ENCODE data around the gene FABP1. TPM values are rescaled to one million over a fixed set of nuclear protein-coding genes. Genes with fewer than 3 reads are reported as not detected.

The FABP1 gene
- total RNA-seq, 1 donor = not detected

DNA sequence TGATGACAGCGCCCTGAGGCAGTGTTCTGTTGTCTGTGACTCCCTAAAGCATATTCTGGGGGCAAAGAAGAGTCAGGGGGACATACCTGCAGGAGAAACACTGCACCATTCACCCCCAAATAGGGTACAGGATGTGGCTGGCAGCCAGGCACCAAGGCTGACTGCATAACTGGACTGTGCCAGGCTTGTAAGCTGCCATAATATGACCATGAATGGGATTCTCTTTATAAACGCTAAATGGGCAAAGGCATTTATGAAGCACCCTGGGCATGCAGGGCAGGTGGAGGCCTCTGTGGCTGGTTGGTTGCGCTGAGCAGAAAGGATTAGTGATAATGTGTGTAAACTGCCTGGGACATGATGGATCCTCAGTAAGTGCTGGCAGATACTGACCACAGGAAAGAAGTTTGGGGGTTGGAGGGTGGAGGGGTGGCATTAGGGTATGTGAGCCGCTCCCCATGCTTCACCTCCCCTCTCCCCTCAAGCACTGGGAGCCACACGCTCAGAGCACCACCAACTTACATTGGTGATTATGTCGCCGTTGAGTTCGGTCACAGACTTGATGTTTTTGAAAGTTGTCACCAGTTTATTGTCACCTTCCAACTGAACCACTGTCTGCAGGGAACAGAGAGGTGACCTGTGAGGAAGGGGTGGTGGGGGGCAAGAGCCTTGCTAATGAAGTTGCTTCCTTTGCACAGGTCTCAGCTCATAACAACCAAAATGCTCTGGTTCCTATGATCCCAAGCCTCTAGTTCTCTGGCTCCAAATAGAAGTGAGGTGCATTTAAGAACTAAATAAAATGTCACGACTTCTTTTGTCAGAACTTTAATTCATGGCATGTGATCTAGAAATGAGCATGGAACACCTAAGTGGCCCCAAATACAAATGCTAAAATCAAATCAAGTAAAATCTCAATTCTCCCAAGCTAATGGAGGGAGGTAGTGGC, 3.6 kb downstream of the FABP1 start:
- H3K4me3 ChIP-seq (ENCODE audit: insufficient read depth, low read length) = no peak overlapping the region
- no peaks in the 10 kb centered on the region for H4K20me1 ChIP-seq (ENCODE audit: insufficient read depth, low read length)
- TF ChIP-seq, protein P1, sequence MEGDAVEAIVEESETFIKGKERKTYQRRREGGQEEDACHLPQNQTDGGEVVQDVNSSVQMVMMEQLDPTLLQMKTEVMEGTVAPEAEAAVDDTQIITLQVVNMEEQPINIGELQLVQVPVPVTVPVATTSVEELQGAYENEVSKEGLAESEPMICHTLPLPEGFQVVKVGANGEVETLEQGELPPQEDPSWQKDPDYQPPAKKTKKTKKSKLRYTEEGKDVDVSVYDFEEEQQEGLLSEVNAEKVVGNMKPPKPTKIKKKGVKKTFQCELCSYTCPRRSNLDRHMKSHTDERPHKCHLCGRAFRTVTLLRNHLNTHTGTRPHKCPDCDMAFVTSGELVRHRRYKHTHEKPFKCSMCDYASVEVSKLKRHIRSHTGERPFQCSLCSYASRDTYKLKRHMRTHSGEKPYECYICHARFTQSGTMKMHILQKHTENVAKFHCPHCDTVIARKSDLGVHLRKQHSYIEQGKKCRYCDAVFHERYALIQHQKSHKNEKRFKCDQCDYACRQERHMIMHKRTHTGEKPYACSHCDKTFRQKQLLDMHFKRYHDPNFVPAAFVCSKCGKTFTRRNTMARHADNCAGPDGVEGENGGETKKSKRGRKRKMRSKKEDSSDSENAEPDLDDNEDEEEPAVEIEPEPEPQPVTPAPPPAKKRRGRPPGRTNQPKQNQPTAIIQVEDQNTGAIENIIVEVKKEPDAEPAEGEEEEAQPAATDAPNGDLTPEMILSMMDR (IDR thresholded peaks at IDR 0.05; ENCODE audit: extremely low read depth, low read depth, low read length) = no peak
- H2AFZ ChIP-seq (ENCODE audit: low read length) = no peak overlapping the region
- no peak overlapping the region for H3K4me2 ChIP-seq (ENCODE audit: insufficient read depth, low read length)
- H3K27me3 ChIP-seq (ENCODE audit: insufficient read depth, low read length) = no peaks in the 10 kb centered on the region
- H3K27ac ChIP-seq (ENCODE audit: low read depth, low read length) = no peak overlapping the region
- no peaks in the 10 kb centered on the region for H3K36me3 ChIP-seq (ENCODE audit: insufficient read depth, low read length)
- no peaks in the 10 kb centered on the region for H3K9me3 ChIP-seq (ENCODE audit: low read depth, low read length)
- no peaks in the 10 kb centered on the region for H3K79me2 ChIP-seq (ENCODE audit: insufficient read depth, low read length)
- DNase-seq (ENCODE audit: insufficient read length, low spot score, missing footprints) = no peak
- H3K4me1 ChIP-seq (ENCODE audit: insufficient read depth, low read length) = no peaks in the 10 kb centered on the region

DNA sequence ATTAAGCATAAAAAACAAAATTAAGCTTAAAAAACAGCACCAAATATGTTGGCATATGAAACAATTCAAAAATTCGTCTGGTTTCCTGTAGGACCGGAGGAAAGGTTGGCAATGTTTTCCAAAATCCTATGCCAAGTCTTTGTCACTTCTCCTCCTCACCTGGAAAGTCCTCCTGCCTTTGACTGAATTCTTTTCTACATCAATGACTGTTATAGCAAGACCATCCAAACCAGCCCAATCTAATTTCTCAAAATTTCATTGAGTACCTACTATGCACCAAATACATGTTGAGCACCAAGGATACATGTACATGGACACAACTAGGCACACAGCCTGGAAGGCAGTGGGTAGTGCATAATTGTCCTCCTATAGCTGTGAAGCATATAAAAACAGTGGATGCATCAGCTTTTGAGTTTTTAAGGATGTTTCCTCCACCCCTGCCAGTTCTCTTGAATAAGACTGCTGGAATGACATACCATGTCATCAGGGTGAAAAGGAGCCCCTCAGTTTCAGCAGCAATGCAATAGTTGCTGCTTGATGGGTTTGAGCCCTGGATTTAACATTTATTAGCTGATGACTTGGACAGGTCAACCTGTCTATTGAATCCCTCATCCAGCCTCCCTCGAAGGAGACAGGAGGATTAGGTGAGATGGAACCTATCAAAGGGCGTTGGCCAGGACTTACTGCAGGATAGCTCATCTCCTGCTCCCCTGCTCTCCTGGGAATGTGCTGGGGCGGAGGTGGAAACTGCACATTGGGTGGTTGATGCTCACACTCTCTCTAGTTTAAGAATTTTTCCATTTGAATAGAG, 4.5 kb downstream of the FABP1 start:
- H3K4me1 ChIP-seq (ENCODE audit: insufficient read depth, low read length) = no peaks in the 10 kb centered on the region

DNA sequence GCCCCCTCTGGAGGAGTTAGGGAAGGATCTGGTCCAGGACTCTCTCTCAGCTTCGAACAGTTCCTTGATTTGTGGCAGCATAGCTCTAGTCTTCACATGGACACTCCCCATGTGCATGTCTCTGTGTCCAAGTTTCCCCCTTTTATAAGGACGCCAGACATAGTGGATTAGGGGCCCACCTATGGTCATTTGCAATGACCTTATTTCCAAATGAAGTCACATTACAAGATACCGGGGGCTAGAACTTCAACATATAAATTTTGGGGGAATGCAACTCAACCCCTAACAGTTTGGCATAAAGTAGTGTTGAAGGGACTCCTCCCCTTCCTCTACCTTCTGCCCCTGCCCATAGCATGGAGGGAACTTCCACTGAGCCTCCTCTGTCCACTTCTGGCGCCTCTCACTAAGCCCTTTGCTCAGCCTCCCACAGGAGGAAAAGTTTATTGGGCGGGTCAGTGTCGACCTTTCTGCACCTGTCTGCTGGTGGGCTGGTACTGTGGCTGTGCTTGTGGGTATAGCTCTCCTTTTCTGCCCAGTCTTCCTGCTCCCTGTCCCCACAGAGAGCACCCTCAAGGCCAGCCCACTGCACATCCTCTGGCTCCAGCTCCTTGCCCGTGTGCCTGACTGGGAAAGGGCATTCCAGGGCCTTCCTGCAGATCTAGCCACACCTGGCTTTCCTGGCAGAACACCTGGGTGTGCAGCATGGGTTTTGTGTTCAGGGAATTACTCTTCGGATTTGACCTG, 5.5 kb downstream of the FABP1 start:
- Histone ChIP-seq H3K27me3 (ENCODE audit: insufficient read depth, low read length) (peaks cover 11% of the 10 kb centered on the region), H3K4me2 (ENCODE audit: insufficient read depth, low read length) (no peak overlapping the region), H2AFZ (ENCODE audit: low read length) (no peak overlapping the region), H3K4me1 (ENCODE audit: insufficient read depth, low read length) (no peaks in the 10 kb centered on the region), H3K36me3 (ENCODE audit: insufficient read depth, low read length) (no peaks in the 10 kb centered on the region), H4K20me1 (ENCODE audit: insufficient read depth, low read length) (no peaks in the 10 kb centered on the region), H3K79me2 (ENCODE audit: insufficient read depth, low read length) (no peaks in the 10 kb centered on the region), H3K9me3 (ENCODE audit: low read depth, low read length) (no peaks in the 10 kb centered on the region), H3K4me3 (ENCODE audit: insufficient read depth, low read length) (no peak overlapping the region), H3K27ac (ENCODE audit: low read depth, low read length) (no peak overlapping the region)
- DNase-seq (ENCODE audit: insufficient read length, low spot score, missing footprints) = no peak
- TF ChIP-seq, protein P1 (IDR thresholded peaks at IDR 0.05; ENCODE audit: extremely low read depth, low read depth, low read length) = no peak

More for the DNA sequence above, 4.5 kb downstream of the FABP1 start:
- H3K4me2 ChIP-seq (ENCODE audit: insufficient read depth, low read length) = no peak overlapping the region
- no peaks in the 10 kb centered on the region for H3K36me3 ChIP-seq (ENCODE audit: insufficient read depth, low read length)
- H2AFZ ChIP-seq (ENCODE audit: low read length) = no peak overlapping the region
- no peak overlapping the region for H3K27ac ChIP-seq (ENCODE audit: low read depth, low read length)
- H3K4me3 ChIP-seq (ENCODE audit: insufficient read depth, low read length) = no peak overlapping the region
- no peaks in the 10 kb centered on the region for H3K9me3 ChIP-seq (ENCODE audit: low read depth, low read length)
- no peaks in the 10 kb centered on the region for H3K79me2 ChIP-seq (ENCODE audit: insufficient read depth, low read length)
- peaks cover 5% of the 10 kb centered on the region for H3K27me3 ChIP-seq (ENCODE audit: insufficient read depth, low read length)
- no peak for DNase-seq (ENCODE audit: insufficient read length, low spot score, missing footprints)
- H4K20me1 ChIP-seq (ENCODE audit: insufficient read depth, low read length) = no peaks in the 10 kb centered on the region
- TF ChIP-seq, protein P1 (IDR thresholded peaks at IDR 0.05; ENCODE audit: extremely low read depth, low read depth, low read length) = no peak
